ENCODE measurements around the gene TMIGD3.

- TF ChIP-seq CTCF (conservative IDR thresholded peaks at IDR 0.05 in 1 of 2, IDR thresholded peaks at IDR 0.05 in 1 of 2; ENCODE audit: low read depth in 1 of 2, low read length in 2 of 2) = no peak
- TF ChIP-seq EZH2 (IDR thresholded peaks at IDR 0.05; ENCODE audit: low read length, missing control alignments) = no peak
Measured at GRCh38 chr1:111448918-111449702, 54.3 kb downstream of the TMIGD3 start, which contains the start of the genes ATP5PB and WDR77.

Data from fibroblast of lung (primary cell).